Skeletal muscle satellite cell (primary cell): Measurements from ENCODE around the gene SERF2. TPM values are rescaled to one million over a fixed set of nuclear protein-coding genes. Genes with fewer than 3 reads are reported as not detected.

ENCODE experiments used
- small RNA-seq: library from RNA; depleted of rRNA; stranded (forward); fragments of <200 nt; gene quantifications from one replicate; pipeline ENCODE3, GENCODE V24; 2012

SERF2 gene

Small RNA genes within 50 kb of the gene (small RNA-seq; reads per million reads assigned to genes)
- gene MIR1282: not detected
